HG02938 (cell line): ENCODE measurements around the gene SPSB1.

ENCODE experiments used
- ATAC-seq: cut with Tn5 transposase; IDR thresholded peaks from one replicate; pipeline ENCODE4 v1.9.1; 2021; ENCODE audit warnings: mild to moderate bottlenecking, moderate library complexity; ENCODE audit not compliant: unreplicated experiment

SPSB1 gene

DNA sequence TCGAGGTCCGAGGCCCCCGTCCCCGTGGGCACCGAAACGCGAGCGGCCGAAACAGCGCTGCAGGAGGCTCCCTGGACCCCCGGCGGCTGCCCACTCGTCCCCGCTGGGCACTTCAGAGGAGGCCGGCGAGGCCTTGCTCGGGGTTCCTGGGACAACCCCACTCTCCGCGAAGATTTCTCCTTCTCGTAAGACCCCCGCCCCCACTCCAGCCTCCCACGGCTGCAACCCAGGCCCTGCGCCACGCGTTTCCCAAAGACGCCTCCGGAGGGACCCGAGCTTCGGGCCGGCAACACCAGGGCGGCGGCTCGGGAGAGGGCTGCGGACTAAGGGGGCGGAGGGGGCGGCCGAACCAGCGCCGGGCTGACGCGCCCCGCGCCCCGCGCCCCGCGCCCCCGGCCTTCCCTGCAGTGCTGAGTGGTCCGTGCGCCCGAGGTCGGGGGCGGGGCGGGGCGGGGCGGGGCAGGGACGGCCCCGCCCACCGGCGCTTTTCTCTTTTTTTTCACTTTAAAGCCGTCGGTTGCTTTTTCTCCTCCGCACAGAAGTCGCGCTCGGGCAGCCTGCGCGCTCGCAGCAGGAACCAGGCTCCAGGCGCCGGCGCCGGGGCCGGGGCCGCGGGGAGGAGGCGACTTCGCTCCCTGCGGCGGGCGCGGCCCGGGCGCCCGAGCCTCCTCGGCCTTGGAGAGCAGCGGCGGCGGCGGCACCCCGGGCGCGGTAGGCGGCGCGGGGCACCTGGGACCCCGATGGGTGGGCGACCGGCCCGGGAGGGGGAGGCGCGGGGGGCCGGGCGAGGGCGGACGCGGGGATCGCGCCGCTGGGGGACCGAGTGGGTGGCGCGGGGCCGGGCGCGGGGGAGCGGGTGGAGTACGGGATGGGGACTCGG is at the start of gene SPSB1:
SPSB1 (plus strand) TSS at position 534 of the 880 bp plus-strand sequence. CDS start 62,998 bp downstream, outside the sequence.
- ATAC-seq: no peak

DNA sequence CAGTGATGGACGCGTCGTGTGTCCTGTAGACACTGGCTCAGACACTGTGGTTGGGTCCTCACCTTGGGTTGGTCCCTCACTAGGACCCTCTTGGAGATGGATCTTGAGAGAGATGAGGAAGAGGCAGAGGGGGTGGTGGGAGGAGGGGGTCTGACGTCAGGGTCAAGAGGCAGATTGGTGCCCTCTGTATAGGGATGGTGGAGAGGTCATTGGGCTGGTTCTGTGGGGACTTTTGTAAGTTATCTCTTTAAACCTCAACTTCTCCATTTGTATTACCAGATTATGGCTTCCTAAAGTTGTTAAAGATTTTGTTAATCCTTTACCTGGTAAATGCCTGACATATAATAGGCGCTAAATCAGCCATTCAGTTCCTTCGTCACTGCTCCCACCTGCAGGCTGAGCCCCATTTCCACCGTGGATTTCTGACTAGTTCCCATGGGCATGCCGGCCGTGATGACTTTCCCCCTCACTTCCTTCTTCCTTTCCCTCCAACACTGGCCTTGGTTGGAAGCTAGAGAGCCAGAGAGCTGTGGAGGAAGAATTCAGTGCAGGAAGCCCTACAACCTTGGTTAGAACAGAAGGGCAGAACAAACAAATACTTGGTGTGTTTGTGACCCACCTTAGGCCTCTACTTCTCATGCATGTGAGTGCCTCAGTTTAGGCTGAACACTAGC is 49.5 kb upstream of the SPSB1 start:
- ATAC-seq: no peak

GRCh38 chr1:9244501-9245229 is 48.0 kb upstream of the SPSB1 start:
- ATAC-seq: no peak

GRCh38 chr1:9245230-9245619 is 47.5 kb upstream of the SPSB1 start:
- ATAC-seq: no peak

DNA sequence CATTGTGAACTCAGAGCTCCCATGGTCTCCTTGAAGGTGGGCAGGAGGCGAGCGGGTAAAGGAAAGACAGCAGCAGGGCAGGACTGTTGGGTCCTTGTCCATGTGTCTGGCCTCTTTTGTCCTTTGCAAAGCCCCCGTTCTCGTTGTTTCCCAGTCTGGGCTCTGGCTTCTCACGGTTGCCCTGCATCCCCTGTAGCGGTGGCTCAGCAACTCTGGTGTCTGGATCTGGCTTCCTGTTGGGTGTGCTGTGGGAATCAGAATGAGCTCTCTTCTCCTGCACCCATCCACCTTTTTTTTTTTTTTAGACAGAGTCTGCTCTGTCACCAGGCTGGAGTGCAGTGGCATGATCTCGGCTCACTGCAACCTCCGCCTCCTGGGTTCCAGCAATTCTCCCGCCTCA is 47.0 kb upstream of the SPSB1 start:
- ATAC-seq: no peak

GRCh38 chr1:9246215-9246614 is 46.5 kb upstream of the SPSB1 start:
- no peak for ATAC-seq

- ATAC-seq: no peak
Observed at GRCh38 chr1:9246841-9247785, 45.6 kb upstream of the SPSB1 start.

GRCh38 chr1:9247894-9248293 is 44.8 kb upstream of the SPSB1 start:
- ATAC-seq: no peak

DNA sequence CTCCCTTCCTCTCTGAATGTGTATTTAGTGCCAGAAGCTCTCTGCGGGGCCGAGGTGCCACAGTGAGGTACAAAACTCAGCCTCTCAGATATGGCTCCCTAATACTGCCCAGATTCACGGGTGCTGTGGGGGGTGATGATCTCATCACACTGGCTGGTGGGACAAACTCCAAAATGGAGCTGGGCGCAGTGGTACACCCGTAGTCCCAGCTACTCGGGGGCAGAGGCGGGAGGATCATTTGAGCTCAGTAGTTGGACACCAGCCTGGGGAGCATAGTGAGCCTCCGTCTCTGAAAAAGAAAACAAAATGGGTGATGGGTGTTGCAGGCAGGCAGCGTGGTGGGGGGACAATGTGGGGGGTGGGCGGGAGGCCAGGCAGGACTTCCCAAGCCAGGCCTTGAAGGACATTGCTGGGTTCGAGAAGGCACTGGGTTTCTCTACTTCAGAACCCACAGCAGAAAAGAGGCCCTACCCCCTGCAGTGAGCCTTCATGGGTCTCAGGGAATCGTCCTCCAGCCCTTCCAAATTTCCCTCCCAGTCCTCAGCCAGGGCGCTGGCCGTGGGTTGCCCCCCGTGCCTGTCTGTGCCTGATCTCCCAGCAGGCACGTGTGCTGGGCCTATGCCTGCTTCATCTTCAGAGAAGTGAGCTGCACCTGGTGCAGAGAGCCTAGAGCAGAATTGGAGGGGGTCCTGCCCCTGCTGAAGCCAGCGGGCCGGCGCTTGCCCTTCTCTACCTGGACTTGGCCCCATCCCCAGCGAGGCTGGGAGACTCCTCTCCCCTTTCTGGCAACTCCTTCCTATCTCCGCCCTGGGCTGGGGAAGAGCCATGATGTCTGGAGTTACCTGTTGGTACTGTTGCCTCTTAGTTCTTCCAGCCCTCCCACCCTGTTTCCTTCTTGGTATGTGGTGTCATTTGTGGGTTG is 44.1 kb upstream of the SPSB1 start:
- ATAC-seq: no peak

GRCh38 chr1:9249263-9249533 is 43.5 kb upstream of the SPSB1 start:
- ATAC-seq: no peak

GRCh38 chr1:9249534-9250410 is 42.9 kb upstream of the SPSB1 start:
- no peak for ATAC-seq

GRCh38 chr1:9250411-9251381 is 42.0 kb upstream of the SPSB1 start:
- ATAC-seq: no peak

- ATAC-seq: no peak
Observed at GRCh38 chr1:9251501-9251900, 41.2 kb upstream of the SPSB1 start.

- no peak for ATAC-seq
Observed at GRCh38 chr1:9253004-9253403, 39.7 kb upstream of the SPSB1 start.

- ATAC-seq: no peak
Observed at GRCh38 chr1:9253453-9254105, 39.1 kb upstream of the SPSB1 start.

DNA sequence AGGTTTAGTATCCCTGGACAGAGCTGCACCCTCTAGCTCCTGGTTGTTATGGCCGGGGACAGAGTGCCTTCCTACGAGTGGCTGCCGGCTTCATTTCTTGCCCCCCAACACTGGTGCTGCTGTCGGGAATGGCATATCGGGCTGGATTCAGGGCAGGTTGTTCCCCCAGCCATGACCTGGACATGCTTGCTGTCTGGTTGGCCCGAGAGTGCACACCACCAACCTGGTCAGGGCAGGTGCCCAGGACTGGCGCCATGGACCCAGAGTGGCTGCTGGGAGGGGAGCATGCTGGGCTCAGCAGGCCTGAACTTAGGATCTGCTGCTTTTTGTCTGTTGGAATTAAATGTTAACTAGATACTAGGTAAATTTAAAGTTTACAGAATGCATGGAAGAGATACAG is 36.4 kb upstream of the SPSB1 start:
- no peak for ATAC-seq

DNA sequence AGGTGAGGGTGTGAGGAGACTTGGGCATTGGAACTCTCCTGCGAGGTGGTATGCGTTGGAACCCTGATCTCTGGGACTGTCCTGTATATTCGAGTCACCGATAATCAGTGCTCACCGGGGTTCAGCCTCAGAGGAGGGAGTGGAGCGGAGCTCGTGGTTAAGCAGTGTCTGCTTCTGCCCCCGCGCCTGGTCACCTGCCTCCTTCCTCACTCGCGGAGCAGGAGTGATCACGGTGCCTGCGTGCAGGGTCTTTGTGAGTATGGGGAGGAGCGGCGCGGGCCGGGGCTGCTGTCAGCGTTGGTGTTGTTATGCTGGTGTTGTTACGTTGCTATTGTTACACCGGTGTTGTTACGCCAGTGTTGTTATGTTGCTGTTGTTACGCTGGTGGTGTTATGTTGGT is 34.8 kb upstream of the SPSB1 start:
- ATAC-seq: no peak
